H9 (cell line): ENCODE results near the gene WDR27. TPM values are rescaled to one million over a fixed set of nuclear protein-coding genes. Genes with fewer than 3 reads are reported as not detected.

ENCODE experiments used
- DNase-seq: peaks from one replicate; pipeline ENCODE4 v3.0.0-alpha.2; 2017
- H2AFZ ChIP-seq: one replicate; pipeline ENCODE4 v1.6.1; 2013; ENCODE audit warnings: mild to moderate bottlenecking, low read length, control low read depth, moderate library complexity
- H2AK5ac ChIP-seq: 2 replicates; pipeline ENCODE4 v1.6.1; 2013; ENCODE audit warnings: low read length, control low read depth, mixed read lengths; ENCODE audit not compliant: insufficient read length
- H2BK120ac ChIP-seq: one replicate; pipeline ENCODE4 v1.6.1; 2013; ENCODE audit warnings: low read depth, mild to moderate bottlenecking, low read length, control low read depth, inconsistent platforms; ENCODE audit not compliant: poor library complexity, severe bottlenecking
- H2BK12ac ChIP-seq: 2 replicates; pipeline ENCODE4 v1.6.1; 2013; ENCODE audit warnings: low read length, control low read depth, mixed read lengths, low read depth; ENCODE audit not compliant: insufficient read length
- H2BK15ac ChIP-seq: 2 replicates; pipeline ENCODE4 v1.6.1; 2013; ENCODE audit warnings: low read depth, low read length, control low read depth
- H2BK20ac ChIP-seq: one replicate; pipeline ENCODE4 v1.6.1; 2013; ENCODE audit warnings: low read depth, mild to moderate bottlenecking, low read length, control low read depth, inconsistent platforms; ENCODE audit not compliant: poor library complexity, severe bottlenecking
- H2BK5ac ChIP-seq: 2 replicates; pipeline ENCODE4 v1.6.1; 2013; ENCODE audit warnings: low read length, control low read depth, mixed read lengths; ENCODE audit not compliant: insufficient read length
- H3K14ac ChIP-seq: 2 replicates; pipeline ENCODE4 v1.6.1; 2013; ENCODE audit warnings: low read length, control low read depth; ENCODE audit not compliant: insufficient read depth
- H3K18ac ChIP-seq: 2 replicates; pipeline ENCODE4 v1.6.1; 2013; ENCODE audit warnings: low read depth, mild to moderate bottlenecking, mixed read lengths, low read length, control low read depth; ENCODE audit not compliant: insufficient read length
- H3K23ac ChIP-seq: 2 replicates; pipeline ENCODE4 v1.6.1; 2013; ENCODE audit warnings: low read length, control low read depth, mixed read lengths, low read depth; ENCODE audit not compliant: insufficient read length
- H3K23me2 ChIP-seq: 2 replicates; pipeline ENCODE4 v1.6.1; 2013; ENCODE audit warnings: low read depth, mild to moderate bottlenecking, mixed read lengths, low read length, control low read depth; ENCODE audit not compliant: insufficient read length, poor library complexity, severe bottlenecking
- H3K27ac ChIP-seq: 2 replicates; pipeline ENCODE4 v1.5.1; 2013; ENCODE audit warnings: low read length, control low read depth, mixed read lengths, low read depth; ENCODE audit not compliant: insufficient read length
- H3K27me3 ChIP-seq: 2 replicates; pipeline ENCODE4 v1.6.1; 2013; ENCODE audit warnings: low read length, control low read depth, inconsistent platforms; ENCODE audit not compliant: insufficient read depth
- H3K4ac ChIP-seq: 2 replicates; pipeline ENCODE4 v1.6.1; 2013; ENCODE audit warnings: low read depth, mild to moderate bottlenecking, control low read depth, inconsistent platforms, low read length, moderate library complexity
- H3K4me1 ChIP-seq: 2 replicates; pipeline ENCODE4 v1.6.1; 2013; ENCODE audit warnings: low read length, control low read depth, inconsistent platforms; ENCODE audit not compliant: insufficient read depth
- H3K4me2 ChIP-seq: 2 replicates; pipeline ENCODE4 v1.6.1; 2013; ENCODE audit warnings: low read length, control low read depth, mixed read lengths; ENCODE audit not compliant: insufficient read length, insufficient read depth
- H3K56ac ChIP-seq: 2 replicates; pipeline ENCODE4 v1.6.1; 2013; ENCODE audit warnings: low read depth, mild to moderate bottlenecking, mixed read lengths, low read length, control low read depth; ENCODE audit not compliant: insufficient read length
- H3K79me1 ChIP-seq: 2 replicates; pipeline ENCODE4 v1.6.1; 2013; ENCODE audit warnings: low read depth, mild to moderate bottlenecking, moderate library complexity, low read length, control low read depth, inconsistent platforms; ENCODE audit not compliant: insufficient read depth, poor library complexity, severe bottlenecking
- H3K79me2 ChIP-seq: 2 replicates; pipeline ENCODE4 v1.6.1; 2013; ENCODE audit warnings: low read length, control low read depth, inconsistent platforms; ENCODE audit not compliant: insufficient read depth
- H3K9ac ChIP-seq: 2 replicates; pipeline ENCODE4 v1.6.1; 2013; ENCODE audit warnings: low read length, control low read depth, mixed read lengths; ENCODE audit not compliant: insufficient read length; ENCODE audit errors: extremely low read depth
- H3K9me3 ChIP-seq: one replicate; pipeline ENCODE4 v1.6.1; 2013; ENCODE audit warnings: low read depth, low read length, inconsistent platforms; ENCODE audit not compliant: control insufficient read depth
- H3T11ph ChIP-seq: one replicate; pipeline ENCODE4 v1.6.1; 2013; ENCODE audit warnings: mild to moderate bottlenecking, low read length, control low read depth, inconsistent platforms
- H4K20me1 ChIP-seq: one replicate; pipeline ENCODE4 v1.6.1; 2013; ENCODE audit not compliant: control insufficient read depth, insufficient read length, insufficient read depth
- H4K5ac ChIP-seq: 2 replicates; pipeline ENCODE4 v1.6.1; 2013; ENCODE audit warnings: low read depth, mild to moderate bottlenecking, mixed read lengths, low read length, control low read depth; ENCODE audit not compliant: insufficient read length
- H4K8ac ChIP-seq: replicated peaks from 2 replicates; pipeline ENCODE4 v1.6.1; 2013; ENCODE audit warnings: low read length, control low read depth, mixed read lengths, low read depth; ENCODE audit not compliant: insufficient read length
- H4K91ac ChIP-seq: 2 replicates; pipeline ENCODE4 v1.6.1; 2013; ENCODE audit warnings: low read depth, mild to moderate bottlenecking, moderate library complexity, mixed read lengths, low read length, control low read depth; ENCODE audit not compliant: insufficient read length
- H3K27ac Mint-ChIP-seq, 3 experiments: 2 replicates in 2 of 3; 3 replicates in 1 of 3; pipeline ENCODE4 v1.8.0; 2020 to 2021; ENCODE audit warnings: mixed read lengths in 3 of 3, mild to moderate bottlenecking in 1 of 3, moderate library complexity in 1 of 3
- H3K27me3 Mint-ChIP-seq: 2 replicates; pipeline ENCODE4 v1.8.0; 2021; ENCODE audit warnings: low read depth, mild to moderate bottlenecking, moderate library complexity, mixed read lengths
- H3K36me3 Mint-ChIP-seq, 3 experiments: 2 replicates in 2 of 3; 3 replicates in 1 of 3; pipeline ENCODE4 v1.8.0; 2020 to 2021; ENCODE audit warnings: low read depth in 3 of 3, mixed read lengths in 3 of 3; ENCODE audit not compliant: insufficient read depth in 1 of 3
- H3K4me1 Mint-ChIP-seq, 2 experiments: 2 replicates each; pipeline ENCODE4 v1.8.0; 2020; ENCODE audit warnings: mixed read lengths in 2 of 2
- H3K4me3 Mint-ChIP-seq, 2 experiments: 2 replicates in 1 of 2; 3 replicates in 1 of 2; pipeline ENCODE4 v1.8.0; 2020 to 2021; ENCODE audit warnings: mild to moderate bottlenecking in 2 of 2, mixed read lengths in 2 of 2, moderate library complexity in 1 of 2
- H3K9me3 Mint-ChIP-seq, 2 experiments: 2 replicates in 1 of 2; 3 replicates in 1 of 2; pipeline ENCODE4 v1.8.0; 2020; ENCODE audit warnings: mild to moderate bottlenecking in 2 of 2, mixed read lengths in 2 of 2, moderate library complexity in 1 of 2
- CTCF ChIP-seq: fragments of 200-600 bp; sonication (generic); conservative IDR thresholded peaks from 3 replicates; pipeline ENCODE4 v1.8.0; 2021; ENCODE audit warnings: antibody characterized with exemption, mild to moderate bottlenecking
- WGBS: extraction: QIAGEN DNeasy Blood & Tissue Kit; methylation state at CpG from one replicate; pipeline ENCODE4 v1.1.7; 2013; ENCODE audit warnings: missing lambda C conversion rate, low lambda C conversion rate, mixed read lengths; ENCODE audit not compliant: insufficient read length; ENCODE audit errors: extremely low coverage; 5-methylcytosine and 5-hydroxymethylcytosine counted together
- total RNA-seq: library from RNA; stranded (reverse); gene quantifications from 2 replicates; pipeline ENCODE4 v1.2.1, GENCODE V29; 2021

WDR27 gene
- total RNA-seq, 1 experiment from 2014 or later, result 48.7 TPM

- Histone ChIP-seq H3K4me2 (no peak overlapping the region), H3K23ac (no peak overlapping the region), H3K56ac (no peak overlapping the region), H3K18ac (no peak overlapping the region), H3K9ac (no peak overlapping the region), H2BK120ac (no peak overlapping the region), H2BK20ac (no peak overlapping the region), H3K14ac (no peak overlapping the region), H3K79me1 (no peaks in the 10 kb centered on the region), H3T11ph (no peak overlapping the region), H3K23me2 (no peaks in the 10 kb centered on the region), H2BK15ac (no peak overlapping the region), H2AFZ (no peak overlapping the region), H3K27ac (no peak overlapping the region), H2AK5ac (no peak overlapping the region), H2BK5ac (no peak overlapping the region), H4K8ac (no peak overlapping the region), H3K4me1 (no peaks in the 10 kb centered on the region), H3K9me3 (no peaks in the 10 kb centered on the region), H4K20me1 (no peaks in the 10 kb centered on the region), H3K27me3 (no peaks in the 10 kb centered on the region), H3K79me2 (no peaks in the 10 kb centered on the region), H3K4ac (no peak overlapping the region), H4K5ac (no peak overlapping the region), H4K91ac (no peak overlapping the region), H2BK12ac (no peak overlapping the region)
- no peak overlapping the region for H3K27ac Mint-ChIP-seq
- TF ChIP-seq CTCF, result no peak
- DNase-seq, result no peak
- no peak overlapping the region for H3K4me3 Mint-ChIP-seq
- peaks cover 17% of the 10 kb centered on the region in 2 experiments for H3K9me3 Mint-ChIP-seq
- H3K4me1 Mint-ChIP-seq, result no peaks in the 10 kb centered on the region
- no peaks in the 10 kb centered on the region for H3K27me3 Mint-ChIP-seq
- peaks cover 10 to 18% (median 13%) of the 10 kb centered on the region in 3 experiments for H3K36me3 Mint-ChIP-seq
- no CpG with 5 or more reads among the region's 1 CpG for WGBS
Measured at GRCh38 chr6:169510871-169511270, 191.0 kb downstream of the WDR27 start.
